C4-2B (cell line): Measurements from ENCODE around the gene ZNF619.

Experiments used
- CTCF ChIP-seq: fragments of 450-650 bp; conservative IDR thresholded peaks from 2 replicates; pipeline ENCODE4 v1.5.1; 2017; ENCODE audit warnings: mild to moderate bottlenecking
- ZFX ChIP-seq: fragments of 450-650 bp; IDR thresholded peaks from 2 replicates; pipeline ENCODE4 v1.6.1; 2017

- no peak for TF ChIP-seq ZFX
- no peak for TF ChIP-seq CTCF
Measured at GRCh38 chr3:40437889-40438288, 39.0 kb upstream of the ZNF619 start.
